Tibial nerve (tissue), 4 donors: ENCODE data around the gene ZNF792. TPM values are rescaled to one million over a fixed set of nuclear protein-coding genes. Genes with fewer than 3 reads are reported as not detected.
A peak's percentile ranks its signal among the peaks of the same experiment; 100 is the strongest.
"Not testable (repeated sequence)": the region's sequence is repeated elsewhere in the genome, so short reads cannot be mapped to it uniquely, and the experiment has no call there.

Experiments
- DNase-seq, 2 donors: peaks; one replicate each; pipeline ENCODE4 v3.0.0-alpha.2; 2019; ENCODE audit warnings: low spot score in 2 of 2
- H3K27ac ChIP-seq, 4 donors: fragments of 200-600 bp; sonication (generic) in 3 of 4; one replicate each; pipeline ENCODE4 v1.5.1; 2017 to 2019; ENCODE audit warnings: mild to moderate bottlenecking in 1 of 4
- H3K27me3 ChIP-seq, 2 donors: fragments of 200-600 bp; sonication (generic) in 1 of 2; one replicate each; pipeline versions ENCODE4 v1.5.1 to v1.6.0; 2017 to 2019
- H3K36me3 ChIP-seq, 3 donors: fragments of 200-600 bp; sonication (generic); one replicate each; pipeline ENCODE4 v1.5.1; 2018 to 2019
- H3K4me1 ChIP-seq, 4 donors: fragments of 200-600 bp; sonication (generic) in 3 of 4; one replicate each; pipeline ENCODE4 v1.5.1; 2017 to 2019
- H3K4me3 ChIP-seq, 4 donors: fragments of 200-600 bp; sonication (generic) in 3 of 4; one replicate each; pipeline ENCODE4 v1.5.1; 2017 to 2019; ENCODE audit warnings: mild to moderate bottlenecking in 1 of 4, moderate library complexity in 1 of 4
- H3K9me3 ChIP-seq, 4 donors: fragments of 200-600 bp; sonication (generic) in 3 of 4; one replicate each; pipeline ENCODE4 v1.5.1; 2017 to 2019
- EP300 ChIP-seq, 2 donors: sonication (generic); formaldehyde crosslinking; IDR thresholded peaks; one replicate each; pipeline ENCODE4 v1.6.1; 2017; ENCODE audit warnings: antibody characterized with exemption in 2 of 2, mild to moderate bottlenecking in 1 of 2
- POLR2A ChIP-seq, 2 donors: fragments of 450-650 bp; IDR thresholded peaks; one replicate each; pipeline ENCODE4 v1.6.1; 2017; ENCODE audit warnings: antibody characterized with exemption in 2 of 2, mild to moderate bottlenecking in 2 of 2, moderate library complexity in 2 of 2
- WGBS, 2 donors: methylation state at CpG; one replicate each; pipeline ENCODE4 v1.1.5; 2018; 5-methylcytosine and 5-hydroxymethylcytosine counted together
- total RNA-seq, 4 donors: library from RNA; depleted of rRNA; stranded (reverse); fragments of >200 nt; gene quantifications; one replicate each; pipeline ENCODE4 v1.1.0, GENCODE V29; 2016
- TF ChIP-seq, protein P1 (sequence below), 5 experiments: fragments of 200-600 bp in 3 of 5; fragments of 450-650 bp in 2 of 5; sonication (generic) in 3 of 5; IDR thresholded peaks; one replicate each; pipeline ENCODE4 v1.5.1; 2016 to 2019; ENCODE audit warnings: antibody characterized with exemption in 5 of 5, mild to moderate bottlenecking in 3 of 5, moderate library complexity in 2 of 5

The ZNF792 gene
- total RNA-seq, 4 donors from 2014 or later: 2.3 to 7.1 (median 5.5) TPM

DNA sequence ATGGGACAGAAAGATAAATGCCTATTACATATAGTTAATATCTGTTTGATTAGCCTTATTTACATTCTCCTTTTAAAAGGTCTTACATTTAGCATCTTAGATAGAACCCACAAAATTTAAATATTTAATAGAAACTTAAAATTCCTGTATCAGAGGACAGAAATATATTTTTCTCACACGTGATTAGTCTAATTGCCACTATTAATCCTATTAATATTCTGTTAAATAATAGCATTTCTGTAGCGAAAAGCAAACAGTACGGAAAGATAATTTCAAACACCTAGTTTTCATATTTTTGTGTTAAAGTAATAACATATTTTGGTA lies 37.7 kb downstream of the ZNF792 start:
- peaks cover 0 to 19% (median 0%) of the 10 kb centered on the region in 3 donors for H3K36me3 ChIP-seq
- TF ChIP-seq, protein P1, sequence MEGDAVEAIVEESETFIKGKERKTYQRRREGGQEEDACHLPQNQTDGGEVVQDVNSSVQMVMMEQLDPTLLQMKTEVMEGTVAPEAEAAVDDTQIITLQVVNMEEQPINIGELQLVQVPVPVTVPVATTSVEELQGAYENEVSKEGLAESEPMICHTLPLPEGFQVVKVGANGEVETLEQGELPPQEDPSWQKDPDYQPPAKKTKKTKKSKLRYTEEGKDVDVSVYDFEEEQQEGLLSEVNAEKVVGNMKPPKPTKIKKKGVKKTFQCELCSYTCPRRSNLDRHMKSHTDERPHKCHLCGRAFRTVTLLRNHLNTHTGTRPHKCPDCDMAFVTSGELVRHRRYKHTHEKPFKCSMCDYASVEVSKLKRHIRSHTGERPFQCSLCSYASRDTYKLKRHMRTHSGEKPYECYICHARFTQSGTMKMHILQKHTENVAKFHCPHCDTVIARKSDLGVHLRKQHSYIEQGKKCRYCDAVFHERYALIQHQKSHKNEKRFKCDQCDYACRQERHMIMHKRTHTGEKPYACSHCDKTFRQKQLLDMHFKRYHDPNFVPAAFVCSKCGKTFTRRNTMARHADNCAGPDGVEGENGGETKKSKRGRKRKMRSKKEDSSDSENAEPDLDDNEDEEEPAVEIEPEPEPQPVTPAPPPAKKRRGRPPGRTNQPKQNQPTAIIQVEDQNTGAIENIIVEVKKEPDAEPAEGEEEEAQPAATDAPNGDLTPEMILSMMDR (IDR thresholded peaks at IDR 0.05): no peak
- TF ChIP-seq EP300 (IDR thresholded peaks at IDR 0.05): no peak
- no peak for TF ChIP-seq POLR2A (IDR thresholded peaks at IDR 0.05)
- H3K4me3 ChIP-seq: peak overlapping the region; percentile 52 to 72 (median 67)
- no peaks in the 10 kb centered on the region for H3K27me3 ChIP-seq
- WGBS, 2 donors: 66 to 70% methylated on average over 3 of the region's 3 CpGs
- H3K4me1 ChIP-seq: peaks cover 0 to 23% (median 4%) of the 10 kb centered on the region in 4 donors
- DNase-seq: no peak
- peak overlapping the region in 3 of 4 donors; percentile 68 to 85 (median 76) for H3K27ac ChIP-seq
- no peaks in the 10 kb centered on the region for H3K9me3 ChIP-seq

DNA sequence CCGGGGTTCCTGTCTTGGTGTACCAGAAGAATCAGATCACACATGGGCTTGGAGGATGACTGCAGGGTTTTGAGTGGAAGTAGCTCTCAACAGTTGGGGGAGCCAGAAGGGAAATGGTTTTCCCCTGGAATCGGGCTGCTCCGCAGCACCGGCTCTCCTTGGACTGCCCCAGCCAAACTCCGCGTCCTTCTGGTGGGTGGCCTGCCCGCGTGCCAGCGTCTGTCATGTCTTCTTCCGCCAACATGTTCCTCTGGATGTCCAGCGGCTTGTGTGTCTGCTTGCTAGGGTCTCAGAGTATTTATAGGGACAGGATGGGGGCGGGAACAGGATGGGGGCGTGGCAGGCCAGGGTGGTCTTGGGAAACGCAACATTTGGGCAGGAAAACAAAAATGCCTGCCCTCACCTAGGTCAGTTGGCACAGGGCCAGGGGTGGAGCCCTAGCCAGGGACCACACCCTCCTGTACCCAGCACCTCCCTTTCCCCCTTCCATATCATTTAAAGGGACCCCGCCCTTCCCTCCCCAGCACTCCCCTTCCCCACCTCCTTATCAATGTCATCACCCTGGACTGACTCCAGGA lies 38.7 kb downstream of the ZNF792 start:
- WGBS, 2 donors: 92% methylated on average over 15 of the region's 15 CpGs
- TF ChIP-seq EP300 (IDR thresholded peaks at IDR 0.05) (no peak), POLR2A (IDR thresholded peaks at IDR 0.05) (no peak)
- TF ChIP-seq, protein P1 (IDR thresholded peaks at IDR 0.05): no peak

DNA sequence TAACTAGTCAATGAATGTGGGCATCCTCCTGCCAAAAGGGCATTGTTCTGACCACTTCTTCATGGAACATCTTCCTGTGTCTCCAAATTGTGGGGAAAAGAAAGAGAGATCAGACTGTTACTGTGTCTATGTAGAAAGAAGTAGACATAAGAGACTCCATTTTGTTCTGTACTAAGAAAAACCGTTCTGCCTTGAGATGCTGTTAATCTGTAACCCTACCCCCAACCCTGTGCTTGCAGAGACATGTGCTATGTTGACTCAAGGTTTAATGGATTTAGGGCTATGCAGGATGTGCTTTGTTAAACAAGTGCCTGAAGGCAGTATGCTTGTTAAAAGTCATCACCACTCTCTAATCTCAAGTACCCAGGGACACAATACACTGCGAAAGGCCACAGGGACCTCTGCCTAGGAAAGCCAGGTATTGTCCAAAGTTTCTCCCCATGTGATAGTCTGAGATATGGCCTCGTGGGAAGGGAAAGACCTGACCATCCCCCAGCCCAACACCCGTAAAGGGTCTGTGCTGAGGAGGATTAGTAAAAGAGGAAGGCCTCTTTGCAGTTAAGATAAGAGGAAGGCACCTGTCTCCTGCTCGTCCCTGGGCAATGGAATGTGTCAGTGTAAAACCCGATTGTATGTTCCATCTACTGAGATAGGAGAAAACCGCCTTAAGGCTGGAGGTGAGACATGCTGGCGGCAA lies 43.8 kb downstream of the ZNF792 start:
- not testable (repeated sequence) for H3K27me3 ChIP-seq, H3K4me1 ChIP-seq, DNase-seq, H3K36me3 ChIP-seq, H3K27ac ChIP-seq, H3K4me3 ChIP-seq
- 76 to 82% methylated on average over 8 of the region's 8 CpGs for WGBS, 2 donors
- H3K9me3 ChIP-seq: peaks cover 0 to 32% (median 6%) of the 10 kb centered on the region in 4 donors

More for the DNA sequence above, 38.7 kb downstream of the ZNF792 start:
- Histone ChIP-seq H3K4me1 (peaks cover 0 to 23% (median 4%) of the 10 kb centered on the region in 4 donors), H3K9me3 (no peaks in the 10 kb centered on the region), H3K4me3 (no peak overlapping the region), H3K27ac (no peak overlapping the region), H3K27me3 (no peaks in the 10 kb centered on the region), H3K36me3 (peaks cover 0 to 9% (median 0%) of the 10 kb centered on the region in 3 donors)
- no peak for DNase-seq

DNA sequence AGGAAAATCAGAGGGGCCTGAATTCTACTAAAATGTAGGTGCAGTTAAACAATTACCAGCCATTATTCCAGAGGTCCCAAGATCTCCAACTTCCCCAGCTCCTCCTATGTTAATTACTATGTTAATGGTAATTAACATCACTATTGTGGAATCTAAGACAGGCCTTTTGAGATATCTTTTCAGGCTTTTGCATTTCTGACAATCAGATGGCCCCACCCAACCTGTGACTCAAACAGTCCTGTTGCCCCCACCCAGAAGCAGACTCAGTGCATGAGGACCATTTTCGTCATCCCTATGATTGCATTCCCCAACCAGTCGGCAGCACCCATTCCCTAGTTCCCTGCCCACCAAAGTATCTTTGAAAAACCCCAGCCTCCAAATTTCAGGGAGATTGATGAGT lies 45.8 kb downstream of the ZNF792 start:
- H3K4me1 ChIP-seq: no peaks in the 10 kb centered on the region
- H3K4me3 ChIP-seq: no peak overlapping the region
- TF ChIP-seq POLR2A (IDR thresholded peaks at IDR 0.05): no peak
- no peak overlapping the region for H3K27ac ChIP-seq
- no peaks in the 10 kb centered on the region for H3K27me3 ChIP-seq
- H3K36me3 ChIP-seq: no peaks in the 10 kb centered on the region
- WGBS, 2 donors: 84 to 89% methylated on average over 2 of the region's 2 CpGs
- DNase-seq: no peak
- peaks cover 0 to 36% (median 6%) of the 10 kb centered on the region in 4 donors for H3K9me3 ChIP-seq

DNA sequence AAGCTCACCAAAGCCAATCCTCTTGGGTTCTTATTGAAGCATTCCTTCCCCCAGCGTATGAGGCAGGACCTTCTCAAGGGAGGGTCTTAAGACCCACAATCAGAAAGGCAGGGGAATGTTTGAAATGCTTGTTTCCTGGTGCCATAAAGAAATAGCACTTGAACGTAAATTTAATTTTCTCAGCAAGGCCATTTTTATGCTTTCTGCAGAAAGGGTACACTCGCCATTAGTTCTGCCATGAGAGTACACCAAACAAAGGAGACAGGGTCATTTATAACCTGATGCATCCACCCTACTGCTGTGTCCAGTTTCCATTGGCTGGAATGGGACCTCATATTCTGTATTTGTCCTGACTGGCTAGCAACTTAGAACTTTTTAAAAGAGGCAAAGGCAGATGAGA lies 46.9 kb downstream of the ZNF792 start:
- DNase-seq, H3K4me1 ChIP-seq, H3K4me3 ChIP-seq, H3K27ac ChIP-seq, H3K27me3 ChIP-seq, H3K36me3 ChIP-seq: not testable (repeated sequence)
- peaks cover 0 to 45% (median 6%) of the 10 kb centered on the region in 4 donors for H3K9me3 ChIP-seq
- WGBS, 2 donors: 83 to 91% methylated on average over 3 of the region's 3 CpGs

DNA sequence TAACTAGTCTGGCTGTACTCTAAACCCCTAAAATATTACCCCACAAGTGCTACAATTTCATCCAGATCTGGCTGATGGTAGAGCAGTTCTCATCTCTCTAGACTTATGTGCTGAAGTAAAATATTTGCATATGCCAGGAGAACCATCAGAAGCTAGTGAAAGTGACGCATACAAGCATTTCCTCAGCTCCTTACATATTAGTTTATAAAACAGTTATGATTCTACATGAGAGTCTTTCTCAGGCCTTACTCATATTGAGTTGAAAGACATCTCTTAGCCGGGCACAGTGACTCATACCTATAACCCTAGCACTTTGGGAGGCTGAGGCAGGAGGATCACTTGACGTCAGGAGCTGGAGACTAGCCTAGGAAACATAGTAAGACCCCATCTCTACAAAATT lies 53.3 kb downstream of the ZNF792 start:
- H3K27me3 ChIP-seq: peaks cover 0 to 19% of the 10 kb centered on the region in 2 donors
- DNase-seq: no peak
- 87 to 90% methylated on average over 3 of the region's 3 CpGs for WGBS, 2 donors
- TF ChIP-seq, protein P1 (IDR thresholded peaks at IDR 0.05): no peak
- TF ChIP-seq EP300 (IDR thresholded peaks at IDR 0.05): no peak
- TF ChIP-seq POLR2A (IDR thresholded peaks at IDR 0.05): no peak
- no peaks in the 10 kb centered on the region for H3K36me3 ChIP-seq
- H3K9me3 ChIP-seq: peaks cover 0 to 22% (median 0%) of the 10 kb centered on the region in 4 donors
- H3K27ac ChIP-seq: no peak overlapping the region
- H3K4me3 ChIP-seq: no peak overlapping the region
- no peaks in the 10 kb centered on the region for H3K4me1 ChIP-seq

Other genes starting within 250 kb of the ZNF792 start
- 10 to 100 TPM; 16.8 to 47.2 (median 27.0) TPM for gene ZNF181, start 230.0 kb downstream of the ZNF792 start, total RNA-seq
- gene ZNF599, start 191.0 kb downstream of the ZNF792 start, total RNA-seq: 10 to 100 TPM; 10.2 to 13.3 (median 11.1) TPM
- gene ZNF30, start 37.3 kb downstream of the ZNF792 start, total RNA-seq: 1 to 10 TPM; 1.2 to 4.3 (median 3.1) TPM
- gene GRAMD1A, start 36.1 kb upstream of the ZNF792 start, total RNA-seq: 100 to 1,000 TPM in 1 of 4 donors, 10 to 100 TPM in 3; 53.1 to 108 (median 61.6) TPM
- 10 to 100 TPM; 12.8 to 26.7 (median 13.4) TPM for gene SCN1B, start 66.2 kb upstream of the ZNF792 start, total RNA-seq
- gene HPN, start 77.5 kb upstream of the ZNF792 start, total RNA-seq: 1 to 10 TPM in 3 of 4 donors, not detected in 1; 1.3 to 3.5 (median 1.8) TPM
- gene FXYD3, start 151.6 kb upstream of the ZNF792 start, total RNA-seq: 10 to 100 TPM; 10.8 to 33.9 (median 16.6) TPM
- 100 to 1,000 TPM; 207 to 323 (median 302) TPM for gene LGI4, start 170.8 kb upstream of the ZNF792 start, total RNA-seq
- gene FXYD1, start 174.6 kb upstream of the ZNF792 start, total RNA-seq: 100 to 1,000 TPM in 1 of 4 donors, 10 to 100 TPM in 3; 72.9 to 193 (median 84.9) TPM
- gene FXYD7, start 179.0 kb upstream of the ZNF792 start, total RNA-seq: 1 to 10 TPM in 3 of 4 donors, not detected in 1; 2.5 to 5.9 (median 5.7) TPM
- 10 to 100 TPM; 19.9 to 53.4 (median 37.5) TPM for gene FXYD5, start 190.5 kb upstream of the ZNF792 start, total RNA-seq